Activated CD8-positive, alpha-beta memory T cell treated with anti-CD3 and anti-CD28 coated beads for 36 hours (primary cell): Measurements from ENCODE around the gene NDST1. TPM values are rescaled to one million over a fixed set of nuclear protein-coding genes. Genes with fewer than 3 reads are reported as not detected.

ENCODE experiments used
- CTCF ChIA-PET: fragments of 350-600 bp; sonication (Branson Sonifier 250); formaldehyde crosslinking; loops from one replicate; lab custom pipeline; 2021; ENCODE audit warnings: antibody characterized with exemption; lab: Charles Lee
- POLR2A ChIA-PET: fragments of 350-600 bp; sonication (Branson Sonifier 250); formaldehyde crosslinking; loops from one replicate; lab custom pipeline; 2021; ENCODE audit warnings: antibody characterized with exemption; lab: Charles Lee
- total RNA-seq, 2 experiments: library from RNA; stranded (reverse); gene quantifications; one replicate each; pipeline ENCODE4 v1.2.3, GENCODE V29; 2021

NDST1 gene
- total RNA-seq, 2 experiments from 2014 or later: 3.2 to 4.8 TPM

- ChIA-PET POLR2A (no interaction called here), CTCF (no interaction called here)
Observed at GRCh38 chr5:150605546-150605945, 97.6 kb downstream of the NDST1 start.

GRCh38 chr5:150606476-150606875 is 98.5 kb downstream of the NDST1 start:
- POLR2A ChIA-PET: no interaction called here
- CTCF ChIA-PET: no interaction called here

DNA sequence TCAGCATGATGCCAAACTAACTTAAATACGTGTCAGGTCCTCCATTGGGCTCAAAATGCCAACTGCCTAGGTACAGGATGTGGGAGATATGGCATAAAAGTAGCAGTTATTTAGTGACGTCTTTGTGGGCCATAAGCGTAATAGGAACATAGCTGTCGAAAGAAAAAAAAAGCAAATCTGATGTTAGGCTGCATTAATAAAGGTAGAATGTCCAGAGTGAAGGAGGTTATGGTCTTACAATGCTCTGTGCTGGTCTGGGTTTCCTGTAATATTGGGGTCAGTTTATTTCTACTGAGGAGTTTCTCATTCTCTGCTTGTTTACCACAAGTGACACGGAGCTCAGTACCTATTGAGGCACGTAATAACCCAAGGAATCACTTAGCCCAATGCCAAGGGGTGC is 99.2 kb downstream of the NDST1 start:
- ChIA-PET CTCF (no interaction called here), POLR2A (no interaction called here)

Other genes starting within 250 kb of the NDST1 start
- not detected for gene CAMK2A, start 218.4 kb upstream of the NDST1 start, total RNA-seq
- gene ARSI, start 205.2 kb upstream of the NDST1 start, total RNA-seq: not detected
- gene TCOF1, start 150.4 kb upstream of the NDST1 start, total RNA-seq: 100 to 1,000 TPM; 127 to 134 TPM
- 100 to 1,000 TPM; 253 to 265 TPM for gene CD74, start 95.2 kb upstream of the NDST1 start, total RNA-seq
- gene RPS14, start 58.4 kb upstream of the NDST1 start, total RNA-seq: 1,000 to 10,000 TPM; 2,762 to 2,830 TPM
- under 1 TPM in 1 of 2 experiments, not detected in 1; 0.04 TPM for gene SYNPO, start 132.5 kb downstream of the NDST1 start, total RNA-seq
- gene MYOZ3, start 153.1 kb downstream of the NDST1 start, total RNA-seq: under 1 TPM in 1 of 2 experiments, not detected in 1; 0.06 TPM
- 10 to 100 TPM; 67.9 to 69.3 TPM for gene RBM22, start 192.9 kb downstream of the NDST1 start, total RNA-seq